Stimulated activated CD4-positive, alpha-beta T cell treated with anti-CD3 and anti-CD28 coated beads, Interleukin-12 subunit alpha, Interleukin-12 subunit beta, amount 100 ng/mL, for 4 hours (primary cell): ENCODE data around the gene BRD1.
"Not testable (repeated sequence)": the region's sequence is repeated elsewhere in the genome, so short reads cannot be mapped to it uniquely, and the experiment has no call there.

Experiments used
- DNase-seq: peaks from one replicate; pipeline ENCODE4 v3.0.0-alpha.2; 2020

Gene BRD1

DNA sequence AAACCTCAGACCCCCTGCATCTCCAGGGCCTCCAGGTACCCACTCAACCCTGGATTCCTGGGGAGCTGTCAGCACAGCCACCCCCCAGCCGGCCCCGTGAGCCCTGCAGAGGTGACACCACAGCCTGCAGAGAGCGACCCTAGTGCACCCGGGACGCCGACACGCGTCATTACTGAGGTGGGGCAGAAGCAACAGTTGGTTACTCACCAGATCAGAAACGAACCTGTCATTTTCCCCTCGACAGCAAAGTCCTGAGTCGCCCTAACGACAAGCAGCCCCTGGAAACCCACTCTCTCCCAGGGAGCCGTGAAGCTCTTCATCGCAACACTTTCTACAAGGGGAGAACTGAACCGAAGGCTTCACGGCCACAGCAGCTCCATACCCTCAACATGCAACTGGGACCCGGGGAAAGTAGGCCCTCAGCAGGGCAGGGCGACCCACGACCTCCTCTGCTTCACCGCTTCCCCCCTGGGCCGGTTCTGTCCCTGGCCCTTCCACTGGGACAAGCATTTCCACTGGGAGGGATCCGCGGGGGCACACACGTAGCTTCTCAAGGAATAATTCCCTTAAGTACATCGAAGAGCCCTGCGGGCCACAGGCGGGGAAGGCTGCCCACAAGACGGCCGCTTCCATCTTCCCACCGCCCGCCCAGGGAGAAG is 1.6 kb downstream of the BRD1 start:
- DNase-seq: peak; percentile 51

DNA sequence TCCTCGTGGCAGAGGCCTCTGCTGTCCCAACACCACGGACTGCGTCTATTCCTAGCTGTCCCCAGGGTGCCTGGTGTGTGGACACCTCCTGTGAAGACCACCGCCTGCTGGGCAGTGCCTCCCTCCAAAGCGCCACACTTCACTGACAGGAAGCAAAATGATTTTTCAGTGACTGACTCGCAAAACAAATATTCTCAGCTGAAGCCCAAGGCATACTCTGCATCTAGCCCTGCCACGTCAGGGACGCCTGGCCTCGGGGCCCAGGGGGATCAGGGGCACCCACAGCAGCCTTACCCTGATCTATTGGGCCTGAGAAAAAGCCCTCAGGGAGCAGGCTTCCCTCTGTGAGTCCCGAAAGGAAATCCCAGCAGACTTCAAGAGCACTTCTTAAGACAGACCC is 2.2 kb downstream of the BRD1 start:
- no peak for DNase-seq

DNA sequence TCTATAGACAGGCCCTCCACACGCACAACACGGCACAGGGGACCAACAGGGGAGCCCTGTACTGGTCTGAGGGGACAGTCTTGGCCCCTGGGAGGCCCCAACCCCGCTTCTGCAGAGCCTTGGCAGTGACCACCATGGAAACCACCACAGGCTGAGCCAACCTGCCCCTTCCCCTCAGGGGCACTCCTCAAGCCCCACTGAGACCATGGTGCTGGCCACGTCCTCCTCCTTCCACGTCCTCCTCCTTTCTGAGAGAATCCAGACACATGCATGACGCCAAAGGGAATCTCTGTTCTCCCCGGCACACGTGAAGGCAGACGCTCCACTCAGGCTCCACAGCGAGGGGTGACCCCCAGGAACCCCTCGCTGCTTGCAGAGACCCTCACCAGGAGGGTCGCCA is 2.7 kb downstream of the BRD1 start:
- DNase-seq: no peak

DNA sequence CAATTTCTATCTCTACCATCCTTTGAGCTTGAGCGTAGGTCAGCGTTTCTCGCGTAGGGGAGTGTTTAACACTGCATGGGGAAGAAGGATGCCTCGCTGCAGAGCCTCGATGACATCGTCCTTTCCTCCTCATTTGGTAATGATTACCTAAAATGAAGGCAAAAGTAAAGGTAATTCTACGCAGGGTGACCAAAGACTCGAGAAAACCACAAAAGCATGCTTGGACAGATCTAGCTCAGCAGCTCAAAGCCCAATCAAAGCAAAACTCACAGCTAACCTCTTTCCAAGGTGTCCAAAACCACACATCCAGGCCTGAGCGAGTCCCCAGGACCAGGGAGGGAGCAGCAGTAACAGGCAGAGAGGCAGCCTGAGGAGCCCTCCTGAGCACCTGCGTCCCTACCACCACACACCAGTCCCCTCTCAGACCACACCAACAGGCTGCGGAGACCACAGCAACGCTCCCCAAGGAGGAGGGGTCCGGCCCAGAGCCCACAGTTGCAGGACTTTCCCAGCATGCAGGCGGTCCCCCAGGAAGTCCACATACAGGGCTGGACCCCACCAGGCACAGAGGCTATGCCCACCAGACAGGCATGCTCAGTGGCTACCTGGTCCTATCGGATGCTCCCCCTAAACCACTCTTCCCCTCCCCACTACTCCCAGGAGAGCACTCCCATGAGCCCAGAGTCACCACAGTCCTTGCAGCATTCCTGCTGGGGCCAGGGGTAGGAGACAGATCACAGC is 3.3 kb downstream of the BRD1 start:
- DNase-seq: no peak

DNA sequence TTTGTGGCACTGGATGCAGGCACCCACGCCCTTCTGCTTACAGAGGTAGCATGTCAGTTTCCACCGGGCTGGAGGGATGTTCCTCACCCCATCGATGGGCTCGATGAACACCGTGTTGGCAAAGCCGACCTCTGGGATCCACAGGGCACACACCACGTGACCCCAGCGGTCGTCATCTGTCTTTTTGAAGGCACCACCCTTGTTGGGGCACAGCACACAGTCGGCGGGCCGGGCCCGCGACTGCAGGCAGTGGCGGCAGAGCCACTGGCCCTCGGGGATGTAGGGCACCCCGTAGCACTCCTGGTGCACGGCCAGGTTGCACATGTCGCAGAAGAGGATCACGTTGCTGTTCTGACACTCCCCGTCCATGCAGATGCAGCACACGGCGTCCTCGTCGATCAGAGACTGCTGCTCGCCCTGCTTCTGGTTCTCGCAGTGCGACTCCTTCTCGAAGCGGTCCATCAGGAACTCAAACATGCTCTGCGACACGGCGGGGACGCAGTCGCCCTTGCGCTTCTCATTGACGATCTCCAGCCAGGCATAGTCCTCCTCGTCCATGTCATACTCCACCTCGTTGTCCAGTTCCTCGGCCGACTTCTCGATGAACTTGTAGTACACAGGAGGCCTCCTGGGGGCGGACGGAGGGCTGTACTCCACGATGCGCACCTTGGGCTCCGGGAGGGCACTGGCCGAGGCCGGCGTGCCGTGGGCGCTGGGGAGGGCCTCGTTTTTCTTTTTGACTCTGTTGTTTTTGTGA is 4.2 kb downstream of the BRD1 start:
- DNase-seq: no peak

DNA sequence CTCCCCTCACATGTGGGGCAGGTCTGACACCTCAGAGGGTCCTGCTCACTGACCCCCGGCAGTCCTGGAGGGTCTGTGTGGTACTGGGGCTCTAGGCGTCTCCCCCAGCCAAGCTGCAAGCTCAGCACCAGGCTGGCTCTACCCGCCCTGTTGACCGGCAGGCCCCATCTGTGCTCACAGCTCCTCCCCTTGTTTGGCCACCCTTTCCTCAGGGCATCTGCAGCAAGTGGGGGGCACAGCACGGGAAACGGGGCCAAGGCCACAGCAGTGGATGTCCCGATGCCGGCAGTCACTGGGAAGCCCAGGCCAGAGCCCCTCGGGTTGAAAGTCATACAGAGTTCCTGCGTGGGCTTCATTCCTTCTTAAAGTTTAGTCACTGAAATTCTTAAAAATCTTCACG is 5.9 kb downstream of the BRD1 start:
- DNase-seq: not testable (repeated sequence)

DNA sequence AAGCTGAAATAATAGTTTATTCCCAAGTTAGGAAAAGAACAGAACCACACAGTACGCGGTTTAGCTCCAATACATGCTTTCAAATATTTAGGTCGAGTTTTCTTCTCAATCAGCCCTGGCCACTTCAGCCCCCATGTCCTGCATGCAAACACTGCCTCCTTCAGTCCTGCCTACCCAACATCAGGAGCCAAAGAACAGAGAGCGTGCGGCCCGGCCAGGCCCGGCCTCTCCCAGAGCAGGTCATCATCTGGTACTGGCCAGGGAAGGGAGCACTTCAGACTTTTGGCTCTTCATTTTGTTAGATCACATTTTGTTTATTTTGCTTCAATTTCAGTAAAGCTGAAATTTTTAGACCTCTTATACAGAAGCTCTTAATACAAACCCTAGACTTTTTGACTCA is 6.7 kb downstream of the BRD1 start:
- DNase-seq: no peak

DNA sequence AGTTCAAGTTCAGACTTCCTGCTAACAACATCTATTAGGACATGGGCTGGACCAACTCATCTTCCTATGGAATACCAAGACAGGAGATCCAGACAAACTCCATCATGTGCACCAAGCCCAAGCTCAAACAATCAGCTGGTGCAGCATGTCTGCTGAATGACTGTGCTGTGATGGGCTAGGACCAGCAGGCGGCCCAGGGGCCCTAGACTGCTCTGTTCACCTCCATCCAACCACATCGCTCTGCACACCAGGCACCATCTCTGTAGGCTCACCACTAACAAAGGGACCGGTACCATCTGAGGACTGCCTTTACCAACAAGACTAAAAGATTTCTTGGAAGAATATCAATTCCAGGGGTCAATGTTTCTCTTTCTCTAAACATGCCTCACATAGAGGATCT is 10.3 kb downstream of the BRD1 start:
- DNase-seq: no peak

DNA sequence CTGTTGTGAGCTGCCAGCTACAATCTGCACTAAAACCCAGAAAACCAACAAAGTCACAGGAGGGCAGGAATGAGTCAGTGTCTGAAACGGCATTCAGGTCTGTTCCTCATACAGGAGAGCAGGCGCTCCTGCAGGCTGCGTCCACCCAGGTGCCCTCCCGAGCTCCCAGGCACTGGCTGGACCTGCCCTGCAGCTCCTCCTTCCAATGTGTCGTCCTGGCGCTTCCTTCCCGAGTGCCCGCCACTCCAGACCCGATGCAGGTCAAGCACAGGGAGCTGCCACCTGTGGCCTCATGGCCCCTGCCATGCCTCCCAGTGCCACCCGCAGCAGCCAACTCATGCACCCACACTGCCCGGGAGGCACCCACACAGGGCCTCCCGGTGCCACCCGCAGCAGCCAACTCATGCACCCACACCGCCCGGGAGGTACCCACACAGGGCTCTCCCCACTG is 12.0 kb downstream of the BRD1 start:
- DNase-seq: no peak

DNA sequence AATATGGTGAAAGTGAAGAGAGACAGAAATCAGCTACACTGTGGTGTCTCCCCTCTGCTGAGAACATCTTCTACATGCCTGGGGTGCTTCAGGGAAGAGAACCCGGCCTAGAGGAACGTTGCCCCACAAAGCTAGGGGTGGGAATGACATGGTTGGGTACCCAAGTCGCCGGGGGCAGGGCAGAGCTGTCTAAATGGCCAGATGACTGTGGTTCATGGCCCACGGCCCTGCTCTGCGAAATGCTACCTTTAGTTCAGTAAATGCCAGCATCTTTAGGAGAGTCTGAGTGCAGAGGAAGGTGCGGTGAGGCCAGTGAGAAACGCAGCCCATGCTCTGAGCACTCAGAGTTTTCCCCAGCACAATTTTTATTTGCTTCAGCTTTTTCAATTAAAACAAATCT is 12.8 kb downstream of the BRD1 start:
- DNase-seq: no peak

DNA sequence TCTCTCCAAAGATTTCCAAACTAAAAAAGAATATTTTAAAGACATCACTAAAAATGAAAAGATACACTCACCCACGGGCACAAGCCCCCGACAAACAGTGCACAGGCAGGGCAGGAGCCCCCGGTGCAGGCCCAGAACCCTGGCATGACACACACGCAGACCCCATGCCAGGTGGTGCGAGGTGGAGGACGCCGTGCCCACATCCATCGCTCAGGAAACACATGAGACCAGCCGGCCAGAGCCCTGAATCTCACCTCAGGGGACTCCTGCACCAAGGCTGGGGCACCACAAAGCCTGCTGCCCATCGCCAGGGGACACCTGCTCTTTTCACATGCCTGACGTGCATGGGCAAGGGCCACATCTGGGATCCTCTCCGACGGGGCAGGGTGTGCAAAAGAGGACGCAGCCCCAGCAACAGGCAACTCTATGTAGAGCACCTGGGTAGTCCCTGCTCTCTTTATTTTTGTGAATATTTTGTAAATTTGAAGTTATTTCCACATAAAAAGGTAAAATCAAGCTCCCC is 13.4 kb downstream of the BRD1 start:
- DNase-seq: no peak

DNA sequence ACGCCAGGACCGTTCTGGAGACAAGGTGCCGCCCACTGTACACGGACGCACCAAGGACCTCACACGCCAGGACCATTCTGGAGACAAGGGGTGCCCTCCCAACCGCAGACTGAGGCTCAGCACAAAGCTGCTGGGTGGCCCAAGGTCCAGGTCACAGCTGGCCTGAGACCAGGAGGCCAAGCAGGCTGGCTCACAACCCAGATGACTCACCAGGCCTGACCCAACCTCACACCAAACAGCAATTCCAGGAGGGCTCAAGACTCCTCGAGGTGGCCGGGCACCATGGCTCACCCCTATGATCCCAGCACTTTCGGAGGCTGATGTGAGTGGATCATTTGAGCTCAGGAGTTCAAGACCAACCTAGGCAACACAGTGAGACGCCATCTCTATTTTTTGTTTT is 14.8 kb downstream of the BRD1 start:
- no peak for DNase-seq

DNA sequence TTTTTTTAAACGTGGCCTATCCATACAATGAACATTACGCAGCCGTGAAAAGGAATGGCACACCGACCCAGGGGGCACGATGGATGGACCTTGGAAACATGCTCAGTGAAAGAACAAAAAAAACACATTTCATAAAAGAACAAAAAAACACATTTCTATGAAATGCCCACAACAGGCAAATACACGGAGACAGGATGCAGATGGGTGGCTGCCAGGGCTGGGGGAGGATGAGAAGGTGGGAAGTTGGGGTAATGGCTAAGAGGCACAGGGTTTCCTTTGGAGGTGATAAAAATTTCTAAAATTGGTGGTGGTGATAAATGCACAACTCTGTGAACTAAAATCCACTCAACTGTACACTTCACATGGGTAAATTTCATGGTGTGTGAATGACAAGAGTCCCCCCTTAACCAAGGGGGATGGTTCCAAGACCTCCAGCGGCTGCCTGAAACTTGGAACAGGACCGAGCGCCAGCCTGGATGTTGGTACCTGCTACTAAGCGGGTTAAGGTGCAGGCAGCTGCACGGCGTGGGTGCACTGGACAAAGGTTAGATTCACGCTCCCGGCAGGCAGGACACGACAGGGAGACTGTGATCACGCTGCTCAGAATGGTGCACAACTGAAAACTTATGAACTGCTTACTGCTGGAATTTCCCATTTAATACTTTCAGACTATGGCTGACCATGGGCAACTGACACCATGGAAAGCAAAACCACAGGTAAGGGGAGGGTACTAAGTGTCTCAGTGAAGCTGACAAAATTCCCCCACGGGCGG is 16.5 kb downstream of the BRD1 start:
- DNase-seq: no peak

DNA sequence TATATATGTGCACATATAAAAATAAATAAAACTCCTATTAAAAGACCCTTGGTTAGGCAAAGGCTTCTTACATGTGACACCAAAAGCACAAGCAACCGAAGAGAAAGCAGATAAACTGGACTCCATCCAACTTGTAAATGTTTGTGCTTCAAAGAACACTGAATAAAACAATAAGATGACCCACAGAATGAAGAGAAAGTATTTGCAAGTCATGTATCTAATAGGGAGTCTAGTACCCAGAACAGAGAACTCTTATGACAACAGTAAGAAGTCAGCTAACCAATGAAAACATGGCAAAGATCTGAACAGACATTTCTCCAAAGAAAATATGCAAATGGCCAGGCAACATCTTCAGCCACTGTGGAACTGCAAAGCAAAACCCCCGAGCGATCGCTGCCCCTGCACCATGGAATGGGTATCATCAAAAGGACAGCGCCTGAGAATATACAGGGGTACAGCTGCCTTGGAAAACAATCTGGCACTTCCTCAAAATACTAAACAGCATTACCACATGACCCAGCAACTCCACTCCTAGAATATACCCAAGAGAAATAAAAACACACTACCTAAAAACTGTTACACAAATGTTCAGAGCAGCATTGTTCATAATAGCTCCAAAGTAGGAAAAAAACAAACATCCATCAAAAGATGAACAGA is 17.2 kb downstream of the BRD1 start:
- no peak for DNase-seq

DNA sequence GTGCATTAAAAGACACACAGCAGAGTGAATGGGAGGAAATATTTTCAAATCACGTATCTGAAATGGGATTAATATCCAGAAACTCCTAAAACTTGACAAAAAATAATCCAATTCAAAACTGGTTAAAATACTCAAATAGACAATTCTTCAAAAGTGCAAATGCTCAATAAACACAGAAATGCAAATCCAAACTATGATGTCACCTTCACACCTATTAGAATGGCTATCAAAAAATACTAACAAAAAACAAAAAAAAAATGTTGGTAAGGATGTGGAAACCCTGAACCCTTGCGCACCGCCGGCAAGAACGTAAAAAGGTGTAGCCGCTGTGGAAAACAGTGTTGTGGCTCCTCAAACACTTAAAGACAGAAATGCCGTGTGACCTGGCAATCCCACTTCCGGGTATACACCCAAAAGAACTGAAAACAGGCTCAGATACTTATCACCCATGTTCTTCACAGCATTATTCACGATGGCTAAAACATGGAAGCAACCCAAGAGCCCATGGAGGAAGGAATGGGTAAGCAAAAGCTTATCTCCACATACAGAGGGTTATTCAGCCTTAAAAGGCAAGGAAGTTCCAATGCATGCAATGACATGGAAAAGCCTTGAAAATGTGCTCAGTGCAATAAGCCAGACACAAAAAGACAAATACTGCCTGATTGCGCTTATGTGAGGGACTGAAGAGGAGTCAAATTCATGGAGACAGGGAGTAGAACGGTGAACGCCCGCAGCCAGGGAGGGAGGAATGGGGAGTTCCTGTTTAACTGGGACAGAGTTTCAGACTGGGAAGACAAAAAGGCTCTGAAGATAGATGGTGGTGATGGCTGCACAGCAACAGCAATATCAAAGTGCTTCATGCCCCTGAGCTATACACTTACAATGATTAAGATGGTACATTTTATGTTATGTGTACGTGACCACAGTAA is 19.6 kb downstream of the BRD1 start:
- DNase-seq: no peak

DNA sequence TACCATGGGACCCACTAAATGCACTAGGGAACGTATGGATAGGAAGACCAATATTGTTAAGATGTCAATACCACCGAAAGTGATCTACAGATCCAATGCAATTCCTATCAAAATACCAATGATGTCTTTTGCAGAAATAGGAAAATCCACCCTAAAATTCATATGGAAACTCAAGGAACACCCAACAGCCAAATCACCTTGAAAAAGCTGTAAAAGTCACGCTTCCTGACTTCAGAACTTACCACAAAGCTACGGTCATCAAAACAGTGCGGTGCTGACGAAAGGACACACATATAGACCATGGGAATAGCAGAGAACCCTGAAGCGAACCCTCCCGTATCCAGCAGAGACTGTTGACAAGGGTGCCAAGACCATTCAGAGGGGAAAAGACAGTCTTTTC is 20.5 kb downstream of the BRD1 start:
- DNase-seq: no peak

DNA sequence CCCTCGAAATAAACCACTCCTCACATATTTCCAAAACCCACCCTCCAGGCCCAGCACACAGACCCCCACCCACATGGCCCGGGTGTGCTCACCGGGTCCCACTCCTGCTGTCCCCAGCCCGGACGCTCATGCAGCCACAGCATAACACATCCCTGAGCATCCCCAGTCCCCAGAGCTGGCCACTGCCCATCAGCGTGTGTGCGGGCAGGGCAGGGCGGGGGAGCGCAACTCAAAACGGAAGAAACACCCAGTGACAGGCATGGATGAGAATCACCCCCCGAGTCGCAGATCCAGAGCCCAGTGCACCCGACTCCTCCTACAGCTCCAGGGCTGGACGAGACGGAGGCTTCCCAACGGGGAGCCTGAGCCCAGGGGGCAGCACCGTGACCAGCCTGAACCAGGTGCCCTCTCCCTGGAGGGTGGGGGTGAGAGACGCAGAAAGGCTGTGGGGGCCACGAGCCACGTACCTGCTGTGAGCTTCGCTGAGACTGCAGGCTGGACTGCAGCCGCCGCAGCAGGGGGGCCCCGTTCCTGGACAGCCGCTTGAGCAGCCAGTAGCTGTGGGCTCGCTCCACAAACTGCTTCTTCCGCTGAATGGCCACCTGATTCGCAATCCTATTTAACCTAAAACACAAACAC is 23.8 kb downstream of the BRD1 start:
- DNase-seq: no peak

DNA sequence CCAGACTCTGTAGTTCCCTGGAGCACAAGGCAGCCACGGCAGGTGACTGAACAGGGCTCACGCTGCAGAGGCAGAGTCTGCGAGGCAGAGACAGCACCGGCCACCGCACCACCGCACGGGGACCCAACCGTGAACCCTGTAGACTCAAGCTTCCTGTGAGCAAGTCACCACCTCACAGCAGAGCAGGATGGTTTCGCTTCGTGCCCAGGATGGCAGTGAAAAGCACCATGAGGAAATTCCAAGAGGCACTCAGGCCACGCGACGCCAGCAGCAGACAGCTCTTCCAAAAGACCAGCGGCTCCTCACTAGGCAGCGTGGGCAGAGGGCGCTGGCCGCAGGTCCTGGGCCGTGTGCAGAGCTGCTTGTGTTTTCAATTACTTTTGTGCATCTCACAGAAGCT is 24.5 kb downstream of the BRD1 start:
- DNase-seq: no peak

DNA sequence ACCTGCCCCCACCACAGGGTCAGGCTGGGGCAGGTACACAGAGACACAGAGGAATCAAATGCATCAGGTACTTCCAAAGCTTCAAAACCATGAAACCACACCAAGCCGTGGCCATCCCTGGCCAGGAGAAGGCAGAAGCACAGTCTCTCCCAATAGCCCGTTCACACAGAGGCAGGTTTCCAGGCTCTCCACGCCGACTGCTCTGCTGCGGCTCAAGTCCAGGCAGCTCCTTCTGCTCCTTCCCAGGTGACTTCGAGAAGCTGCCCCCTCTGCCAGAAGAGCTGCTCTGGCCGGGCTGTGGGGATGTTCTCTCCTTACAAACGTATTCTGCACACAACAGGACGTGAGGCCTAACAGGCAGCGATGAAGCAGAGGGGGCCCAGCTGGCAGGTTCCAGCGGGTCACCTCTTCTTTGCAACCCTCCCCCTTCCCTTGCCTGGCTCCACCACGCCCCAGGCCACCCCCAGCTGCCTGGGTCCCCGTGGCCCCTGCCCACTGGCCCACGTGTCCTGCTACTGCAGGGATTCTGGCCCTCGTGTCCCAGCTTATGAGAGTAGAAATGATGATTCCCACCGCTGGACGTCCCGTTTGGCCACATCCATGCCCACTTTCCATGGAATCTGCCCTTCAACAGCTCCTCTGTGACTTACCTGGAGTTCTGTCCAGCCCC is 26.1 kb downstream of the BRD1 start:
- no peak for DNase-seq
